GM18502 (cell line): Measurements from ENCODE around the gene RGS7BP.

ENCODE experiments used
- ATAC-seq: cut with Tn5 transposase; IDR thresholded peaks from one replicate; pipeline ENCODE4 v1.9.1; 2021; ENCODE audit warnings: mild to moderate bottlenecking; ENCODE audit not compliant: unreplicated experiment, poor library complexity

RGS7BP gene

GRCh38 chr5:64628901-64629300 lies 123.1 kb downstream of the RGS7BP start:
- no peak for ATAC-seq

GRCh38 chr5:64629841-64630240 lies 124.0 kb downstream of the RGS7BP start:
- ATAC-seq: no peak

- ATAC-seq: no peak
Observed at GRCh38 chr5:64632251-64632650, 126.4 kb downstream of the RGS7BP start.

DNA sequence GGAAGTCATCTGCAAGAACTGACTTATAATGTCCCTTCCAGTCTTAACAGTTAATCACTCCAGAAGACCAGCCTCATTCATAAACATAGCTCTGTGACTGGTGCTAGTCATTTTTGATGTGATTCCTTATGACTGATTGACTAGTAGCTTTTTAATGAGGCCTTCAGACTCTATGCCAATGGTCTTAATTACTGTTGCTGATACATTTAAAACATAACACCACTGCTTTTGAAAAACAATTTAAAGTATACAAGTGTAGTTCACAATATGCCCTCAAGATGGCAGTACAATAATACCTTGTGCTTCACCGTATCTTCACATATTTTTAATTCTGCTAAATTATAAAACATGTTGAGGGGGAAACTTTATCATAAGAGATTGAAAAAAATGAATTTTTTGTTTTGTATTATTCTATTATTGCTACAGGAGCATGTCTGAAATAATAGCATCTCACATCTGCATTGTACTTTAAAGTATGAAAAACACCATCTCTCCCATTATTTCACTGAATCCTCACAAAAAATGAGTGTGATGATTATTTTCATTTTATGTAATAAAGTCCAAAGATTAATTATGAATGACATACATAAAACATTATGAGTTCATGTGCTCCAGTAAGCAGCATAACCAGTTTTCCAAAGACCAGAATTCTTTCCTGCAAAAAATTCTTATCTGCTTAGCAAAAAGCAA lies 129.3 kb downstream of the RGS7BP start:
- no peak for ATAC-seq

GRCh38 chr5:64637144-64637543 lies 131.3 kb downstream of the RGS7BP start:
- peak; percentile 42 for ATAC-seq

DNA sequence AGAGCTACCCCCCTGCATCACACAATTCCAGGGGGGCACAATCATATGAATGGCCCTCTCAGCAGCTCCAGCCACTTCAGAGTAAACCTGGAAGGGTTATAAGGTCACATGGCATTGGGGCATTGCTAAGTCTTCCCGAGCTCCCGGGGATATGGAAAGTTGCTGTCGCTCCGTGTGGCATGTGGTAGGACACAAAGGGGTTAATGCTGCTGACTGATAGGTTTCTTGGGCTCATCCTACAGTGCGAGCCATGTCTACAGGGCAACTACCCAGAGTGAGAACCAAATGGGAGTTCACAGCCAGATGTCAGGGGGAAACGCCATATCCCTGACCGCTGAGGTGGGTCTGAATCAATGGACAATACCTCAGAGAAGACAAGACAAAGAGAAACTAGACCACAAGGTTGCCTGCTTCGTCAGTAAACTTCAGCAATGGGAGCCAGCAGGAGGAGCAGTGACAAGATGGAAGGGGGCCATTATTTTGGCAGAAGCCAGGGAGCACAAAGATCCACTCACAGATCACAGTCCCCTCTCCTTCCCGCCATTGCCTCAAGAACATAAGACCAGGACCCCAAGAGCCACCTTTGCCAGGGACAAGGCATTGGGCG lies 132.1 kb downstream of the RGS7BP start:
- ATAC-seq: no peak

DNA sequence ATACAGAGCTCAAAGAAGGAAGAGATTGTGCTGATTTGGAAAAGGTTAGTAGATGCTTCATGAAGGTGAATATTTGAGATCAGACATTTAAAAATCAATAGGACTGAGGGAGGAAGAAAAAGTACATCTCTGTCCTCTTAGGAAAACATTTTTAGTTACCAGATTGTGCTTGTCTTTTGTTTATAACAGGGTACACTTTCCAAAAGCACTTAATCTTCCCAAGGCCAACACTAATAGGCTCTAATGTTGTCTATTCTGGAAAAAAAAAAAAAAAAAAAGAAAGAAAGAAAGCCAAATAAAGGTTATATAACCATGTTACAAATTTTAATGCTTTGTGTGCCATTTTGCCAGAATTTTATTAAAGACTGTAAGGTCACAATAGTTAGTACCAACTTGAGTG lies 139.0 kb downstream of the RGS7BP start:
- ATAC-seq: no peak

DNA sequence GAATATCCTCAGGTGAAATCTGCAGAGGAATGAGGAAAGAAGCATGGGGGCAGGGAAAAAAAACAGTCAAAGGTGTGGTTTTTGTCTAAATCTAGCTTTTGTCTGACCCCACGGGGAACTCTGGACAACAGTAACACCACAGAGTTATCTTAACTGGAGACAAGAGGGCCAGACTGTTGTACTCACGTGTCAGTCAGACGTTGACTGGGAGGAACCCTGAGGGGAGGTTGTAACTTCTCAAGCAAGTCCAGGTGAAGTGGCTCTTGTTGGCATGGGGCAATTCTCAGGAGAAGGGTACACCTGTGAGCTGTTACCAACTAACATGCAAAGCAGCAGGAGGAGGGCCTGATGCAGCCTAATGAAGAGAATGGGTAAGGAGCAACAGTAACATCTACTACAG lies 140.4 kb downstream of the RGS7BP start:
- ATAC-seq: no peak

DNA sequence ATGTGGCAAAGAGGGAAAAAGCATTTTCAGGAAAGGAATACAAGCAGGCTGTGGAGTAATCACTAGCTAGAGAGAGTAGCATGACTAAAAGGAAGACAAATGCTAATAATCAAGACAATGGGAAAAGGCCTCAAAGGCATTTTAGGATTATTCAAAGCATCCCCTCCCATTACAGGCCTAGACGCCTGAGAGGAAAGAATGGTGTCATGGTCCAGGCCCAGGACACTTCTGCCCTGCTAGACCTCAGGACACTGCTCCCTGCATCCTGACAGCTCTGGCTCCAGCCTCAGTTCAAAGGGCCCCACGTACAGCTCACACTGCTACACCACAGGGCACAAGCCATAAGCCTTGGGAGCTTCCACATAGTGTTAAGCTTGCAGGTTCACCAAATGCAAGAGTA lies 143.7 kb downstream of the RGS7BP start:
- no peak for ATAC-seq

DNA sequence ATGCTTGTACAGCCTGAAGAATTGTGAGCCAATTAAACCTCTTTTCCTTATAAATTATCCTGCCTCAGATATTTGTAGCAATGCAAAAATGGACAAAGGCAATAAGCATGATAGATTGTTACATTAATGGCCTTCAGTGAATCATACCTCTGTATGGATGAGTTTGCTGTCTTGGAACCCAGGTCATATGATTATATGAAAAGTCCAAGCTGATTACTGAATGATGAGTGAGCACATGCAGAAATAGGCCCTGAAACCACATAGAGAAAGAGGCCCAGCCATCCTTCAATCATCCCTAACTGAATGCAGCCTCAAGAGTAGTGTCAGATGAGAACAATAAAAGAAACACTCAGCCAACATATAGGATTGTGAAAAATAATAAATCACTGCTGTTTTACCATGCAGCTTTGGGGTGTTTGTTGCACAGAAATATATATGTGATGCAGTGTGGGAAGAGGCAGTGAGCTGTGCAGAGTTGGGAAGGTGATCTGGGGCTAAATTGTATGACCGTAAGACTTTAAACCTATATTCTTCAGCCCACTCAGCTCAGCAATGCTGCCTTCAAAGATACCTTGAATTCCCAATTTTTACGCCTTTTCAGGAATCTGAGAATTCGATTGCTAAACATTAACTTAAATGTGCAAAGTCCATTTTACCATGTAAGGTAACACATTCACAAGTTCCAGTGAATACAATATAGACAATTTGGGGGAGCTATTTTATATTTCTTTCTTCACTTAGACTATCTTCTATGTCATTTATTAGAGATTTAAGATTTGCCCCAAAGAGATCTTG lies 148.1 kb downstream of the RGS7BP start:
- ATAC-seq: no peak

DNA sequence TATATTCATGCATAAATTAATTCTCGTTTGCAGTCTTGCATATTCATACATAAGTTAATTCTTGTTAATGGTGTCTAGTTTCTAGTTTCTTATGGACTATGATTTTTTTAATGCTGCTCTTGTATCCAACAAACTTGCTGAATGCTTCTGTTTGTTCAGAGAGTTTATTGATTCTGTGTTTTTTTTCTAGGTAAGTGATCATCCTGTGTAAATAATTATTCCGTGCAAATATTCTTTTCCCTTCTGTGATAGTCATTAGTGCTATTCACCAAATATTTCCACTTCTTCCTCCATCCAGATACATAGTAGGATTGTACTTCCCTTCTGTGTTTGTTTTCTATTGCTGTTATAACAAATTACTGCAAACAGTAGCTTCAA lies 148.7 kb downstream of the RGS7BP start:
- ATAC-seq: no peak

- ATAC-seq: no peak
Observed at GRCh38 chr5:64655596-64655995, 149.8 kb downstream of the RGS7BP start.

DNA sequence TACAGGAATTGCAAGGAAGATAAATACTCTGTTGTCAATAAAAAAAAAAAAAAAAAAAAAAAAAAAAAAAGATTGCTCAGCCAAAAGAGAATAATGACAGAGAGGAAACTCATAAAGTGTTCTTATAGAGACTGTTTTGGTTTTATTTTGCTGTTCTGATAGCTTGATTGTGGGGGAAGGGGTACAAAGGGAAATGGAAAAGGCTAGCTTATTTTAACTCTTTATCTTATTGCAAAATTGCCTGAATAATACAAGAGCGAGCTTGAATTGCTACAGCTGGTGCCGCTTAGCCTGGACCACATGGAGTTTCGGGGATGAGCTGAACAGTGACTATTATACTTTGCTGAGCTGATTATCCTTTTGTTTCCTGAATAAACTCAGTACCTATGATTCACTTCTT lies 153.5 kb downstream of the RGS7BP start:
- no peak for ATAC-seq
